ENCODE results near the gene CDC42EP5.

DNA sequence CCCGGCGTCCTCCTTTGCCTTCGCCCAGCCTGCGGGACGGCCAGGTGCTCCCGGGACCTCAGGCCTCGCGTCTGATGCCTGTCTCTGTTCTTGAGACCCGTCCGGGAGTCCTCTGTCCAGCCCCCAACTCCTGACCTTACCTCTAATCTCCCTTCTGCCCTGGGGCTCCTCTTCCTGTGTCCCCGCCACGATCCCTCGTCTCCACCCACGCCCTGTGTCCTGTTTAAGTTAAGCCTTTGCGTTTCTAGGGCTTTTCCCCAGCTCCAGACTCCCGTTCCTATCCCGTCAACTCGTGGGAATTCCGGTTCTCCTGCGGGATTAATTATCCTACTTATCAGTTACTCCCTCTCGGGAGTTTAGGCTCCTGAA is 23.4 kb downstream of the CDC42EP5 start:
- TF ChIP-seq, protein P1, sequence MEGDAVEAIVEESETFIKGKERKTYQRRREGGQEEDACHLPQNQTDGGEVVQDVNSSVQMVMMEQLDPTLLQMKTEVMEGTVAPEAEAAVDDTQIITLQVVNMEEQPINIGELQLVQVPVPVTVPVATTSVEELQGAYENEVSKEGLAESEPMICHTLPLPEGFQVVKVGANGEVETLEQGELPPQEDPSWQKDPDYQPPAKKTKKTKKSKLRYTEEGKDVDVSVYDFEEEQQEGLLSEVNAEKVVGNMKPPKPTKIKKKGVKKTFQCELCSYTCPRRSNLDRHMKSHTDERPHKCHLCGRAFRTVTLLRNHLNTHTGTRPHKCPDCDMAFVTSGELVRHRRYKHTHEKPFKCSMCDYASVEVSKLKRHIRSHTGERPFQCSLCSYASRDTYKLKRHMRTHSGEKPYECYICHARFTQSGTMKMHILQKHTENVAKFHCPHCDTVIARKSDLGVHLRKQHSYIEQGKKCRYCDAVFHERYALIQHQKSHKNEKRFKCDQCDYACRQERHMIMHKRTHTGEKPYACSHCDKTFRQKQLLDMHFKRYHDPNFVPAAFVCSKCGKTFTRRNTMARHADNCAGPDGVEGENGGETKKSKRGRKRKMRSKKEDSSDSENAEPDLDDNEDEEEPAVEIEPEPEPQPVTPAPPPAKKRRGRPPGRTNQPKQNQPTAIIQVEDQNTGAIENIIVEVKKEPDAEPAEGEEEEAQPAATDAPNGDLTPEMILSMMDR (IDR thresholded peaks at IDR 0.05): no peak
- no peak for TF ChIP-seq POLR2AphosphoS5 (IDR thresholded peaks at IDR 0.05; ENCODE audit: low read depth, low read length)
- TF ChIP-seq, protein P2, sequence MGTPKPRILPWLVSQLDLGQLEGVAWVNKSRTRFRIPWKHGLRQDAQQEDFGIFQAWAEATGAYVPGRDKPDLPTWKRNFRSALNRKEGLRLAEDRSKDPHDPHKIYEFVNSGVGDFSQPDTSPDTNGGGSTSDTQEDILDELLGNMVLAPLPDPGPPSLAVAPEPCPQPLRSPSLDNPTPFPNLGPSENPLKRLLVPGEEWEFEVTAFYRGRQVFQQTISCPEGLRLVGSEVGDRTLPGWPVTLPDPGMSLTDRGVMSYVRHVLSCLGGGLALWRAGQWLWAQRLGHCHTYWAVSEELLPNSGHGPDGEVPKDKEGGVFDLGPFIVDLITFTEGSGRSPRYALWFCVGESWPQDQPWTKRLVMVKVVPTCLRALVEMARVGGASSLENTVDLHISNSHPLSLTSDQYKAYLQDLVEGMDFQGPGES (IDR thresholded peaks at IDR 0.05; ENCODE audit: low read depth, low read length): no peak
- TF ChIP-seq, protein P3, sequence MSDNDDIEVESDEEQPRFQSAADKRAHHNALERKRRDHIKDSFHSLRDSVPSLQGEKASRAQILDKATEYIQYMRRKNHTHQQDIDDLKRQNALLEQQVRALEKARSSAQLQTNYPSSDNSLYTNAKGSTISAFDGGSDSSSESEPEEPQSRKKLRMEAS (IDR thresholded peaks at IDR 0.05; ENCODE audit: low read depth): no peak
- TF ChIP-seq NRF1 (IDR thresholded peaks at IDR 0.05; ENCODE audit: low read depth, low read length): no peak
- TF ChIP-seq RCOR1 (IDR thresholded peaks at IDR 0.05; ENCODE audit: low read length): no peak
- TF ChIP-seq YY1 (IDR thresholded peaks at IDR 0.05; ENCODE audit: low read depth): no peak
- TF ChIP-seq RFX5 (IDR thresholded peaks at IDR 0.05; ENCODE audit: low read length): no peak
- no peak for TF ChIP-seq CHD2 (IDR thresholded peaks at IDR 0.05; ENCODE audit: low read length, partially characterized antibody)
- TF ChIP-seq, protein P4, sequence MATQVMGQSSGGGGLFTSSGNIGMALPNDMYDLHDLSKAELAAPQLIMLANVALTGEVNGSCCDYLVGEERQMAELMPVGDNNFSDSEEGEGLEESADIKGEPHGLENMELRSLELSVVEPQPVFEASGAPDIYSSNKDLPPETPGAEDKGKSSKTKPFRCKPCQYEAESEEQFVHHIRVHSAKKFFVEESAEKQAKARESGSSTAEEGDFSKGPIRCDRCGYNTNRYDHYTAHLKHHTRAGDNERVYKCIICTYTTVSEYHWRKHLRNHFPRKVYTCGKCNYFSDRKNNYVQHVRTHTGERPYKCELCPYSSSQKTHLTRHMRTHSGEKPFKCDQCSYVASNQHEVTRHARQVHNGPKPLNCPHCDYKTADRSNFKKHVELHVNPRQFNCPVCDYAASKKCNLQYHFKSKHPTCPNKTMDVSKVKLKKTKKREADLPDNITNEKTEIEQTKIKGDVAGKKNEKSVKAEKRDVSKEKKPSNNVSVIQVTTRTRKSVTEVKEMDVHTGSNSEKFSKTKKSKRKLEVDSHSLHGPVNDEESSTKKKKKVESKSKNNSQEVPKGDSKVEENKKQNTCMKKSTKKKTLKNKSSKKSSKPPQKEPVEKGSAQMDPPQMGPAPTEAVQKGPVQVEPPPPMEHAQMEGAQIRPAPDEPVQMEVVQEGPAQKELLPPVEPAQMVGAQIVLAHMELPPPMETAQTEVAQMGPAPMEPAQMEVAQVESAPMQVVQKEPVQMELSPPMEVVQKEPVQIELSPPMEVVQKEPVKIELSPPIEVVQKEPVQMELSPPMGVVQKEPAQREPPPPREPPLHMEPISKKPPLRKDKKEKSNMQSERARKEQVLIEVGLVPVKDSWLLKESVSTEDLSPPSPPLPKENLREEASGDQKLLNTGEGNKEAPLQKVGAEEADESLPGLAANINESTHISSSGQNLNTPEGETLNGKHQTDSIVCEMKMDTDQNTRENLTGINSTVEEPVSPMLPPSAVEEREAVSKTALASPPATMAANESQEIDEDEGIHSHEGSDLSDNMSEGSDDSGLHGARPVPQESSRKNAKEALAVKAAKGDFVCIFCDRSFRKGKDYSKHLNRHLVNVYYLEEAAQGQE (IDR thresholded peaks at IDR 0.05; ENCODE audit: low read depth, low read length): no peak
- TF ChIP-seq RAD21 (IDR thresholded peaks at IDR 0.05; ENCODE audit: low read length): no peak
- no peak for TF ChIP-seq GABPA (IDR thresholded peaks at IDR 0.05; ENCODE audit: low read depth)
- TF ChIP-seq TAF1 (IDR thresholded peaks at IDR 0.05; ENCODE audit: borderline replicate concordance, low read depth, low read length): no peak
